Measurements from ENCODE around the gene RHBDL3. TPM values are rescaled to one million over a fixed set of nuclear protein-coding genes. Genes with fewer than 3 reads are reported as not detected.

The RHBDL3 gene
- total RNA-seq, 1 experiment from 2014 or later = 13.2 TPM

GRCh38 chr17:32331243-32332040, 65.8 kb downstream of the RHBDL3 start:
- Mint-ChIP-seq H3K27me3 (ENCODE audit: low read depth) (no peaks in the 10 kb centered on the region), H3K36me3 (peaks cover 37% of the 10 kb centered on the region), H3K9me3 (no peaks in the 10 kb centered on the region), H3K27ac (no peak overlapping the region), H3K4me3 (no peak overlapping the region), H3K4me1 (no peaks in the 10 kb centered on the region)
- CTCF ChIA-PET = interaction anchor here (1.2 to 2.0 kb wide), 2 partner anchors 11 to 79 kb away, joined by 4 to 6 read pairs; no protein-coding TSS in a partner anchor
- no peak for TF ChIP-seq RORB (CRISPR knock-in tag; IDR thresholded peaks at IDR 0.05)
- no peak for TF ChIP-seq NR1H2 (CRISPR knock-in tag; IDR thresholded peaks at IDR 0.05)
- TF ChIP-seq FOXP1 (CRISPR knock-in tag; IDR thresholded peaks at IDR 0.05; ENCODE audit: borderline replicate concordance) = no peak
- no peak for TF ChIP-seq TP53 (CRISPR knock-in tag; IDR thresholded peaks at IDR 0.05)
- no peak for TF ChIP-seq USF2 (CRISPR knock-in tag; IDR thresholded peaks at IDR 0.05)
- TF ChIP-seq SP1 (CRISPR knock-in tag; conservative IDR thresholded peaks at IDR 0.05) = no peak
- TF ChIP-seq ZNF232 (CRISPR knock-in tag; IDR thresholded peaks at IDR 0.05) = no peak
- TF ChIP-seq ESRRA (CRISPR knock-in tag; IDR thresholded peaks at IDR 0.05; ENCODE audit: borderline replicate concordance) = no peak
- no peak for TF ChIP-seq TEAD1 (CRISPR knock-in tag; IDR thresholded peaks at IDR 0.05)
- TF ChIP-seq ELF4 (CRISPR knock-in tag; IDR thresholded peaks at IDR 0.05; ENCODE audit: low read depth) = no peak
- TF ChIP-seq HMGXB4 (CRISPR knock-in tag; IDR thresholded peaks at IDR 0.05) = no peak
- no peak for TF ChIP-seq CREB1 (CRISPR knock-in tag; IDR thresholded peaks at IDR 0.05)
- TF ChIP-seq NR3C1 (CRISPR knock-in tag; conservative IDR thresholded peaks at IDR 0.05; ENCODE audit: low read depth) = no peak
- DNase-seq (ENCODE audit: low spot score) = no peak
- ATAC-seq = no peak
- POLR2A ChIA-PET = no interaction called here

DNA sequence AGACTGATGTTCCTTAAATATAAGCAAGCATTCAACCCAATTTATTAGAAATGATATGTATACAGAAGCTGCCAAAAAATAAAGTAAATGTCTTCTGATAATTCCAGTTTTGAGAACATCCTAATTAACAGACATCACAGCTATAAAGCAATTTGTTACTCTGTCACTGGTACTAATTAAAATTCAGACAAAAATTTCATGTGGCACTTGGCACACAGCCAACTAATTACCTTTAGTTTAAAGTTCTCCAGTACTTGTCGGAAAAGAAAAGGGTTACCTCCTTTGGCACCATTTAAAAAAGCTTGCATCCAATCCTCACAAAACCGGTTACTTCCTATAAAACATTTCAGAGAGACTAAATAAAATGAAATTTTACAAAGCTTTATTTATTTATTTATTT, 67.6 kb downstream of the RHBDL3 start:
- DNase-seq (ENCODE audit: low spot score) = no peak
- ChIA-PET CTCF (no interaction called here), POLR2A (no interaction called here)

More for the DNA sequence above, 67.6 kb downstream of the RHBDL3 start:
- Mint-ChIP-seq H3K27ac (no peak overlapping the region), H3K27me3 (ENCODE audit: low read depth) (no peaks in the 10 kb centered on the region), H3K4me3 (no peak overlapping the region), H3K36me3 (peaks cover 45% of the 10 kb centered on the region), H3K9me3 (no peaks in the 10 kb centered on the region), H3K4me1 (no peaks in the 10 kb centered on the region)
- TF ChIP-seq SP1 (CRISPR knock-in tag; conservative IDR thresholded peaks at IDR 0.05) = no peak
- no peak for TF ChIP-seq TCF7 (CRISPR knock-in tag; IDR thresholded peaks at IDR 0.05; ENCODE audit: low read depth)
- TF ChIP-seq USF1 (CRISPR knock-in tag; IDR thresholded peaks at IDR 0.05) = no peak
- no peak for TF ChIP-seq NR1H2 (CRISPR knock-in tag; IDR thresholded peaks at IDR 0.05)
- no peak for TF ChIP-seq ZBTB21 (CRISPR knock-in tag; IDR thresholded peaks at IDR 0.05; ENCODE audit: borderline replicate concordance)
- TF ChIP-seq STAT6 (CRISPR knock-in tag; conservative IDR thresholded peaks at IDR 0.05; ENCODE audit: low read depth) = no peak
- no peak for TF ChIP-seq JUN (CRISPR knock-in tag; IDR thresholded peaks at IDR 0.05)
- no peak for TF ChIP-seq ZNF671 (CRISPR knock-in tag; IDR thresholded peaks at IDR 0.05)
- TF ChIP-seq OVOL2 (CRISPR knock-in tag; IDR thresholded peaks at IDR 0.05; ENCODE audit: borderline replicate concordance) = no peak
- no peak for TF ChIP-seq RELA (CRISPR knock-in tag; IDR thresholded peaks at IDR 0.05; ENCODE audit: borderline replicate concordance)
- no peak for TF ChIP-seq NR3C1 (CRISPR knock-in tag; conservative IDR thresholded peaks at IDR 0.05; ENCODE audit: low read depth)
- no peak for TF ChIP-seq IRF2 (CRISPR knock-in tag; IDR thresholded peaks at IDR 0.05; ENCODE audit: borderline replicate concordance, low read depth)
- no peak for TF ChIP-seq GABPB1 (CRISPR knock-in tag; IDR thresholded peaks at IDR 0.05)
- TF ChIP-seq PRRX2 (CRISPR knock-in tag; IDR thresholded peaks at IDR 0.05) = no peak
- no peak for TF ChIP-seq ZMAT4 (CRISPR knock-in tag; IDR thresholded peaks at IDR 0.05)
- TF ChIP-seq, protein P1, sequence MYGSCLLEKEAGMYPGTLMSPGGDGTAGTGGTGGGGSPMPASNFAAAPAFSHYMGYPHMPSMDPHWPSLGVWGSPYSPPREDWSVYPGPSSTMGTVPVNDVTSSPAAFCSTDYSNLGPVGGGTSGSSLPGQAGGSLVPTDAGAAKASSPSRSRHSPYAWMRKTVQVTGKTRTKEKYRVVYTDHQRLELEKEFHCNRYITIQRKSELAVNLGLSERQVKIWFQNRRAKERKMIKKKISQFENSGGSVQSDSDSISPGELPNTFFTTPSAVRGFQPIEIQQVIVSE (CRISPR knock-in tag; IDR thresholded peaks at IDR 0.05; ENCODE audit: borderline replicate concordance) = no peak
- TF ChIP-seq FOXP1 (CRISPR knock-in tag; IDR thresholded peaks at IDR 0.05; ENCODE audit: borderline replicate concordance) = no peak
- ATAC-seq = no peak
